H1 (cell line): Measurements from ENCODE around the gene TUBGCP3. TPM values are rescaled to one million over a fixed set of nuclear protein-coding genes. Genes with fewer than 3 reads are reported as not detected.

Source experiments
- CTCF ChIA-PET: fragments of 300-600 bp; sonication (Branson Sonifier 250); formaldehyde crosslinking; loops from one replicate; lab custom pipeline; 2021; ENCODE audit not compliant: partially characterized antibody; lab: Charles Lee
- POLR2A ChIA-PET: fragments of 300-600 bp; sonication (Branson Sonifier 250); formaldehyde crosslinking; loops from one replicate; lab custom pipeline; 2021; ENCODE audit warnings: inconsistent platforms; ENCODE audit not compliant: partially characterized antibody; lab: Charles Lee
- DNase-seq, 2 experiments: peaks; one replicate each; pipeline versions ENCODE4 v3.0.0 to v3.0.0-alpha.2; 2010 to 2022; ENCODE audit warnings: low spot score in 2 of 2, low read depth in 1 of 2, mixed read lengths in 1 of 2
- FAIRE-seq: peaks from 2 replicates; lab custom pipeline; 2011; peaks lifted over from hg19 to GRCh38; lab: Jason Lieb, UNC
- H2AFZ ChIP-seq: 2 replicates; pipeline ENCODE4 v1.8.1; 2012; ENCODE audit warnings: low read length, inconsistent platforms
- H2AK5ac ChIP-seq: 2 replicates; pipeline ENCODE4 v1.6.1; 2013; ENCODE audit warnings: low read depth, low read length
- H2BK120ac ChIP-seq: replicated peaks from 2 replicates; pipeline ENCODE3; 2013; ENCODE audit warnings: low read depth, low read length, inconsistent platforms
- H2BK12ac ChIP-seq: 2 replicates; pipeline ENCODE4 v1.6.1; 2013; ENCODE audit warnings: low read depth, low read length
- H2BK15ac ChIP-seq: 2 replicates; pipeline ENCODE4 v1.6.1; 2013; ENCODE audit warnings: low read length
- H2BK20ac ChIP-seq: 2 replicates; pipeline ENCODE4 v1.6.1; 2013; ENCODE audit warnings: low read length
- H2BK5ac ChIP-seq: 2 replicates; pipeline ENCODE4 v1.6.1; 2013; ENCODE audit warnings: low read depth, low read length
- H3K14ac ChIP-seq: 2 replicates; pipeline ENCODE4 v1.6.1; 2013; ENCODE audit warnings: inconsistent platforms; ENCODE audit not compliant: insufficient read length
- H3K18ac ChIP-seq: 2 replicates; pipeline ENCODE4 v1.6.1; 2013; ENCODE audit warnings: low read length; ENCODE audit errors: extremely low read depth
- H3K23ac ChIP-seq: 2 replicates; pipeline ENCODE4 v1.6.1; 2013; ENCODE audit warnings: inconsistent platforms; ENCODE audit not compliant: insufficient read length
- H3K23me2 ChIP-seq: 2 replicates; pipeline ENCODE4 v1.6.1; 2013; ENCODE audit warnings: low read depth, low read length
- H3K27ac ChIP-seq: 2 replicates; pipeline ENCODE4 v1.6.1; 2011; ENCODE audit warnings: low read depth, low read length, inconsistent platforms
- H3K27me3 ChIP-seq, 4 experiments: replicated peaks in 1 of 4; 1 replicate in 1 of 4; 2 replicates in 3 of 4; pipeline versions ENCODE4 v1.6.1 to v1.8.1; 2011 to 2013; ENCODE audit warnings: low read length in 3 of 4, mild to moderate bottlenecking in 3 of 4, inconsistent platforms in 2 of 4, mixed read lengths in 2 of 4, moderate library complexity in 1 of 4; ENCODE audit not compliant: control insufficient read depth in 3 of 4, insufficient read depth in 3 of 4; ENCODE audit errors: extremely low read depth in 1 of 4
- H3K36me3 ChIP-seq, 4 experiments: 2 replicates each; pipeline versions ENCODE4 v1.6.1 to v1.8.1; 2011 to 2013; ENCODE audit warnings: mild to moderate bottlenecking in 4 of 4, low read length in 3 of 4, moderate library complexity in 2 of 4, control low read depth in 1 of 4, inconsistent platforms in 1 of 4; ENCODE audit not compliant: insufficient read depth in 4 of 4, control insufficient read depth in 2 of 4
- H3K4ac ChIP-seq: replicated peaks from 2 replicates; pipeline ENCODE3; 2013; ENCODE audit warnings: low read length, low read depth, mixed read lengths, inconsistent platforms; ENCODE audit not compliant: insufficient read length
- H3K4me1 ChIP-seq, 4 experiments: replicated peaks in 1 of 4; 1 replicate in 1 of 4; 2 replicates in 3 of 4; pipeline versions ENCODE4 v1.6.1 to v1.8.1; 2011 to 2013; ENCODE audit warnings: low read length in 3 of 4, inconsistent platforms in 2 of 4, mixed read lengths in 1 of 4; ENCODE audit not compliant: insufficient read depth in 4 of 4, control insufficient read depth in 3 of 4
- H3K4me2 ChIP-seq, 2 experiments: 2 replicates each; pipeline versions ENCODE4 v1.6.1 to v1.8.1; 2011 to 2013; ENCODE audit warnings: low read depth in 2 of 2, low read length in 2 of 2, control low read depth in 1 of 2, inconsistent platforms in 1 of 2, mild to moderate bottlenecking in 1 of 2; ENCODE audit not compliant: insufficient read depth in 1 of 2
- H3K4me3 ChIP-seq, 4 experiments: fragments of 200-600, 300-600 bp in 1 of 4; sonication (generic), shearing (Covaris generic), sonication (Bioruptor Twin) in 1 of 4; 2 replicates each; pipeline versions ENCODE4 v1.5.1 to v1.8.1; 2011 to 2016; ENCODE audit warnings: low read length in 4 of 4, low read depth in 3 of 4, control low read depth in 2 of 4, inconsistent platforms in 2 of 4, mild to moderate bottlenecking in 2 of 4, mixed read lengths in 1 of 4, moderate library complexity in 1 of 4; ENCODE audit not compliant: insufficient read depth in 2 of 4; ENCODE audit errors: extremely low read depth in 1 of 4
- H3K56ac ChIP-seq: replicated peaks from 2 replicates; pipeline ENCODE3; 2013; ENCODE audit warnings: low read depth, mild to moderate bottlenecking, mixed read lengths, low read length, inconsistent platforms; ENCODE audit not compliant: insufficient read length
- H3K79me1 ChIP-seq: 2 replicates; pipeline ENCODE4 v1.6.1; 2013; ENCODE audit warnings: low read depth, low read length, control low read depth
- H3K79me2 ChIP-seq, 2 experiments: 2 replicates each; pipeline versions ENCODE4 v1.6.1 to v1.8.1; 2012 to 2013; ENCODE audit warnings: low read length in 2 of 2, mild to moderate bottlenecking in 2 of 2, inconsistent platforms in 1 of 2; ENCODE audit not compliant: insufficient read depth in 2 of 2, control insufficient read depth in 1 of 2
- H3K9ac ChIP-seq, 4 experiments: replicated peaks in 1 of 4; 1 replicate in 1 of 4; 2 replicates in 3 of 4; pipeline versions ENCODE4 v1.6.1 to v1.8.1; 2011 to 2013; ENCODE audit warnings: low read depth in 3 of 4, low read length in 3 of 4, control low read depth in 2 of 4, mild to moderate bottlenecking in 2 of 4, moderate library complexity in 2 of 4, inconsistent platforms in 1 of 4; ENCODE audit errors: extremely low read depth in 1 of 4
- H3K9me3 ChIP-seq, 2 experiments: 2 replicates each; pipeline versions ENCODE4 v1.6.1 to v1.8.1; 2012 to 2013; ENCODE audit warnings: mild to moderate bottlenecking in 2 of 2, moderate library complexity in 2 of 2, control low read depth in 1 of 2, inconsistent platforms in 1 of 2, low read depth in 1 of 2, low read length in 1 of 2, mixed read lengths in 1 of 2; ENCODE audit not compliant: insufficient read depth in 2 of 2
- H4K20me1 ChIP-seq, 2 experiments: replicated peaks in 1 of 2; 2 replicates each; pipeline versions ENCODE3 to v1.8.1; 2011 to 2013; ENCODE audit warnings: inconsistent platforms in 2 of 2, low read length in 2 of 2, mild to moderate bottlenecking in 1 of 2; ENCODE audit not compliant: insufficient read depth in 2 of 2, control insufficient read depth in 1 of 2
- H4K5ac ChIP-seq: 2 replicates; pipeline ENCODE4 v1.6.1; 2013; ENCODE audit warnings: low read length, low read depth, mixed read lengths, inconsistent platforms; ENCODE audit not compliant: insufficient read length
- H4K8ac ChIP-seq: 2 replicates; pipeline ENCODE4 v1.8.0; 2013; ENCODE audit warnings: mild to moderate bottlenecking, moderate library complexity, low read length, inconsistent platforms; ENCODE audit not compliant: insufficient read depth; ENCODE audit errors: extremely low read depth
- H4K91ac ChIP-seq: replicated peaks from 2 replicates; pipeline ENCODE3; 2013; ENCODE audit warnings: low read length, mixed read lengths, inconsistent platforms; ENCODE audit not compliant: insufficient read length
- WGBS, 2 experiments: shearing (Covaris generic) in 1 of 2; methylation state at CpG; one replicate each; pipeline versions ENCODE4 v1.1.6 to v1.1.7; 2013 to 2015; ENCODE audit warnings: low lambda C conversion rate in 2 of 2, mixed read lengths in 2 of 2, inconsistent platforms in 1 of 2, low coverage in 1 of 2, missing lambda C conversion rate in 1 of 2; ENCODE audit not compliant: insufficient replicate concordance in 2 of 2, insufficient coverage in 1 of 2, insufficient read length in 1 of 2; ENCODE audit errors: extremely low coverage in 1 of 2, missing lambda C conversion rate in 1 of 2; 5-methylcytosine and 5-hydroxymethylcytosine counted together
- polyA plus RNA-seq, 7 experiments: library from polyadenylated mRNA; depleted of rRNA in 3 of 7; stranded (reverse) in 5 of 7; unstranded in 2 of 7; fragments of >200 nt in 5 of 7; fragments of 200-250 nt in 2 of 7; gene quantifications; 1 replicate in 5 of 7; 2 replicates in 1 of 7; 4 replicates in 1 of 7; pipeline versions ENCODE4 v1.2.1 to v1.2.3, GENCODE V29; 2011 to 2013; ENCODE audit warnings: missing spikeins in 2 of 7, mixed read lengths in 2 of 7
- total RNA-seq: library from RNA; stranded (reverse); fragmentation: NEBNext Ultra II Directional; extraction: Animal tissue kit (Norgen Biotek cat#: 25700); gene quantifications from 2 replicates; pipeline ENCODE4 v1.2.1, GENCODE V29; 2021

The TUBGCP3 gene
- total and polyA plus RNA-seq, 2 of the 8 experiments (the other 6 are each of a cell fraction or from before 2014, with no cell fraction given), result 27.0 to 31.7 TPM

GRCh38 chr13:112510002-112510780 lies 77.8 kb downstream of the TUBGCP3 start:
- peaks cover 2 to 9% (median 7%) of the 10 kb centered on the region in 4 experiments; a peak in 7 of 8 replicates for H3K36me3 ChIP-seq
- no peak overlapping the region for H2AK5ac ChIP-seq
- H3K23ac ChIP-seq, result no peak overlapping the region
- H3K14ac ChIP-seq, result no peak overlapping the region
- H2BK12ac ChIP-seq, result no peak overlapping the region; the same call in 1 of the 2 replicates
- H3K79me1 ChIP-seq, result no peaks in the 10 kb centered on the region
- peak overlapping the region; percentile 16 for H2BK120ac ChIP-seq
- no peak overlapping the region for H3K56ac ChIP-seq
- no peak overlapping the region; the same call in none of the 2 replicates for H2BK15ac ChIP-seq
- no peaks in the 10 kb centered on the region for H3K79me2 ChIP-seq
- peak overlapping the region; percentile 62 for H4K91ac ChIP-seq
- H3K4me1 ChIP-seq, result no peaks in the 10 kb centered on the region
- H3K4ac ChIP-seq, result no peak overlapping the region
- no peaks in the 10 kb centered on the region for H3K9me3 ChIP-seq
- no peak overlapping the region for H4K8ac ChIP-seq
- WGBS, 2 experiments, result 70% methylated on average over 15 of the region's 15 CpGs; no CpG with 5 or more reads in 1 of the 2 experiments
- FAIRE-seq (peak; percentile 98), DNase-seq (peak; percentile 53 to 54)
- H2BK20ac ChIP-seq, result no peak overlapping the region
- H3K4me3 ChIP-seq, result no peak overlapping the region
- no peak overlapping the region for H4K5ac ChIP-seq
- no peak overlapping the region; a peak in 1 of 7 replicates for H3K9ac ChIP-seq
- 0 out of 2 replicates have a peak overlapping the region, but pooled peaks have one; percentile 8 for H3K27ac ChIP-seq
- no peaks in the 10 kb centered on the region for H3K27me3 ChIP-seq
- H2AFZ ChIP-seq, result no peak overlapping the region
- H3K18ac ChIP-seq, result no peak overlapping the region
- POLR2A ChIA-PET, result no interaction called here
- CTCF ChIA-PET, result interaction anchor here (0.7 to 3.2 kb wide), 15 partner anchors 9 to 351 kb away, joined by 3 to 15 read pairs (median 4); no protein-coding TSS in a partner anchor
- H2BK5ac ChIP-seq, result peak overlapping the region; percentile 81
- H3K4me2 ChIP-seq, result no peak overlapping the region
- no peaks in the 10 kb centered on the region for H4K20me1 ChIP-seq
- H3K23me2 ChIP-seq, result no peaks in the 10 kb centered on the region; the same call in 1 of the 2 replicates
